Sigmoid colon (tissue), 4 donors: ENCODE results near the gene SLC25A25.

Source experiments
- CTCF ChIP-seq, 4 experiments: fragments of 450-650 bp in 3 of 4; fragments of 200-600 bp in 1 of 4; IDR thresholded peaks; one replicate each; pipeline ENCODE4 v1.5.1; 2016 to 2019; ENCODE audit warnings: antibody characterized with exemption in 4 of 4, mild to moderate bottlenecking in 3 of 4, moderate library complexity in 2 of 4
- EP300 ChIP-seq, 4 donors: sonication (generic); formaldehyde crosslinking; IDR thresholded peaks; one replicate each; pipeline ENCODE4 v1.6.1; 2017; ENCODE audit warnings: antibody characterized with exemption in 4 of 4
- POLR2A ChIP-seq, 2 donors: fragments of 450-650 bp; IDR thresholded peaks; one replicate each; pipeline ENCODE4 v1.6.1; 2016; ENCODE audit warnings: antibody characterized with exemption in 2 of 2, mild to moderate bottlenecking in 2 of 2, moderate library complexity in 2 of 2
- POLR2AphosphoS5 ChIP-seq, 4 donors: sonication (generic); formaldehyde crosslinking; IDR thresholded peaks; one replicate each; pipeline ENCODE4 v1.6.1; 2017; ENCODE audit warnings: antibody characterized with exemption in 4 of 4

- TF ChIP-seq CTCF (IDR thresholded peaks at IDR 0.05) (no peak), EP300 (IDR thresholded peaks at IDR 0.05) (no peak), POLR2A (IDR thresholded peaks at IDR 0.05) (no peak), POLR2AphosphoS5 (IDR thresholded peaks at IDR 0.05) (no peak)
Measured at GRCh38 chr9:128121924-128122808, 54.1 kb downstream of the SLC25A25 start.
